ENCODE results near the gene ABCC1. TPM values are rescaled to one million over a fixed set of nuclear protein-coding genes. Genes with fewer than 3 reads are reported as not detected.
A peak's percentile ranks its signal among the peaks of the same experiment; 100 is the strongest.

Gene ABCC1
- total RNA-seq, 2 experiments from 2014 or later = 46.0 to 46.9 TPM

DNA sequence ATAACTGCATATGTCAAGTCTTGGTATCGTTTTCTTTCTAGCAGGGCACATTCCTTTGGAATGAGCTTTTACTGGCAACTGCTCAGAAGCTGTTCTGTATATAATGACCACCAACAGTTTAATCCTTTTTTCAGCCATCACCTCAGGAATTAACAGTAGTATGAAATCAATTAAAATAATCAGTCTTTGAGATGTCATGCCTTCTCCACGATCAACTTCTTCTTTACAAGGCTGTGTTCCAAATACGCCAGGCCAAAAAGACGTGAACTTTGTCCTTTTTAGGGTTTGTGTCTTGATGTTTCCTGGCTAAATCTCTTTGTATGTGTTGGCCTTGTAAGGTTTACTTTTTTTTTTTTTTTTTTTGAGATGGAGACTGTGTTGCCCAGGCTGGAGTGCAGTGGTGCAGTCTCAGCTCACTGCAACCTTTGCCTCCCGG is 54.9 kb downstream of the ABCC1 start:
- DNase-seq = no peak
- Mint-ChIP-seq H3K4me3 (no peak overlapping the region), H3K27me3 (ENCODE audit: low read depth) (no peaks in the 10 kb centered on the region), H3K9me3 (ENCODE audit: insufficient read depth) (peaks cover 13% of the 10 kb centered on the region), H3K4me1 (ENCODE audit: low read depth) (peaks cover 24% of the 10 kb centered on the region), H3K36me3 (ENCODE audit: low read depth) (peaks cover 35% of the 10 kb centered on the region), H3K27ac (no peak overlapping the region)
- POLR2A ChIA-PET = no interaction called here
- CTCF ChIA-PET = no interaction called here
- ATAC-seq = no peak

DNA sequence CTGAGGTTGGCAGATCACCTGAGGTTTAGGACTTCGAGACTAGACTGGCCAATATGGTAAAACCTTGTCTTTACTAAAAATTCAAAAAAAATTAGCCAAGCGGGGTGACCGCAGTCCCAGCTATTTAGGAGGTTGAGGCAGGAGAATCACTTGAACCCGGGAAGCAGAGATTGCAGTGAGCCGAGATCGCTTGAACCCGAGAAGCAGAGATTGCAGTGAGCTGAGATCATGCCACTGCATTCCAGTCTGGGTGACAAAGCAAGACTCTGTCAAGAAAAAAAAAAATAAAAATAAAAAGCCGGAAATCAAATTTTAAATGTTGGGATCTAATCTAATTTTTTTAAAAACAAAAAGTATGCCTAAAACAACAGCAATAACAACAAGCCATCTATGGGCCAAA is 56.3 kb downstream of the ABCC1 start:
- Mint-ChIP-seq H3K9me3 (ENCODE audit: insufficient read depth) (peaks cover 13% of the 10 kb centered on the region), H3K36me3 (ENCODE audit: low read depth) (peaks cover 47% of the 10 kb centered on the region), H3K27me3 (ENCODE audit: low read depth) (no peaks in the 10 kb centered on the region), H3K4me1 (ENCODE audit: low read depth) (peaks cover 24% of the 10 kb centered on the region), H3K27ac (no peak overlapping the region), H3K4me3 (no peak overlapping the region)
- ATAC-seq = no peak
- CTCF ChIA-PET = no interaction called here
- POLR2A ChIA-PET = no interaction called here
- DNase-seq = no peak

- ChIA-PET CTCF (no interaction called here), POLR2A (no interaction called here)
- Mint-ChIP-seq H3K27ac (peak overlapping the region; percentile 17), H3K36me3 (ENCODE audit: low read depth) (peaks cover 46% of the 10 kb centered on the region), H3K27me3 (ENCODE audit: low read depth) (no peaks in the 10 kb centered on the region), H3K9me3 (ENCODE audit: insufficient read depth) (peaks cover 13% of the 10 kb centered on the region), H3K4me3 (no peak overlapping the region), H3K4me1 (ENCODE audit: low read depth) (peaks cover 24% of the 10 kb centered on the region)
- DNase-seq (no peak), ATAC-seq (no peak)
These were observed 57.2 kb downstream of the ABCC1 start for GRCh38 chr16:16006650-16007049.

DNA sequence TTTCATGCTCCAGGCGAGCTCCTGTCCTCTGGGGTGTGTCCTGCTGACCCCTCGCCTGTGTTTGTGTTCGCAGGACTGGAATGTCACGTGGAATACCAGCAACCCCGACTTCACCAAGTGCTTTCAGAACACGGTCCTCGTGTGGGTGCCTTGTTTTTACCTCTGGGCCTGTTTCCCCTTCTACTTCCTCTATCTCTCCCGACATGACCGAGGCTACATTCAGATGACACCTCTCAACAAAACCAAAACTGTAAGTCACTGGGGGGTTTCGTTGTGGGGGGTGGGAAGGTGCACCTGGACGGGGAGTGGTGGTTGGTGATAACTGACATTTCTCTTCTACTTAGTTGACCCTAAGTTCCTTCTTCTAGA is 58.3 kb downstream of the ABCC1 start:
- no peak overlapping the region for H3K4me3 Mint-ChIP-seq
- peaks cover 13% of the 10 kb centered on the region for H3K9me3 Mint-ChIP-seq (ENCODE audit: insufficient read depth)
- ChIA-PET CTCF (no interaction called here), POLR2A (interaction anchor here (0.7 kb wide), 1 partner anchor 164 kb away, joined by 3 read pairs; no protein-coding TSS in a partner anchor)
- DNase-seq (no peak), ATAC-seq (no peak)
- H3K27me3 Mint-ChIP-seq (ENCODE audit: low read depth) = no peaks in the 10 kb centered on the region
- peaks cover 24% of the 10 kb centered on the region for H3K4me1 Mint-ChIP-seq (ENCODE audit: low read depth)
- H3K36me3 Mint-ChIP-seq (ENCODE audit: low read depth) = peaks cover 41% of the 10 kb centered on the region
- peak overlapping the region; percentile 74 for H3K27ac Mint-ChIP-seq

GRCh38 chr16:16008666-16009065 is 59.2 kb downstream of the ABCC1 start:
- no peak overlapping the region for H3K4me3 Mint-ChIP-seq
- H3K27me3 Mint-ChIP-seq (ENCODE audit: low read depth) = no peaks in the 10 kb centered on the region
- peaks cover 13% of the 10 kb centered on the region for H3K9me3 Mint-ChIP-seq (ENCODE audit: insufficient read depth)
- ChIA-PET POLR2A (interaction anchor here (1.1 kb wide), 1 partner anchor 120 kb away, joined by 4 read pairs; the partner anchor contains the start of gene CEP20), CTCF (interaction anchor here (0.7 kb wide), 1 partner anchor 54 kb away, joined by 3 read pairs; no protein-coding TSS in a partner anchor)
- H3K27ac Mint-ChIP-seq = no peak overlapping the region
- peaks cover 46% of the 10 kb centered on the region for H3K36me3 Mint-ChIP-seq (ENCODE audit: low read depth)
- H3K4me1 Mint-ChIP-seq (ENCODE audit: low read depth) = peaks cover 24% of the 10 kb centered on the region
- no peak for ATAC-seq
- no peak for DNase-seq

- DNase-seq (no peak), ATAC-seq (no peak)
- H3K4me3 Mint-ChIP-seq = no peak overlapping the region
- H3K4me1 Mint-ChIP-seq (ENCODE audit: low read depth) = peaks cover 24% of the 10 kb centered on the region
- H3K27me3 Mint-ChIP-seq (ENCODE audit: low read depth) = no peaks in the 10 kb centered on the region
- peak overlapping the region; percentile 18 for H3K27ac Mint-ChIP-seq
- H3K36me3 Mint-ChIP-seq (ENCODE audit: low read depth) = peaks cover 48% of the 10 kb centered on the region
- peaks cover 13% of the 10 kb centered on the region for H3K9me3 Mint-ChIP-seq (ENCODE audit: insufficient read depth)
- POLR2A ChIA-PET = interaction anchor here (1.1 kb wide), 1 partner anchor 121 kb away, joined by 4 read pairs; the partner anchor contains the start of gene CEP20
- CTCF ChIA-PET = no interaction called here
These were observed 60.0 kb downstream of the ABCC1 start for GRCh38 chr16:16009401-16009800.

GRCh38 chr16:16010194-16010593 is 60.8 kb downstream of the ABCC1 start:
- CTCF ChIA-PET = no interaction called here
- H3K36me3 Mint-ChIP-seq (ENCODE audit: low read depth) = peaks cover 50% of the 10 kb centered on the region
- no peak overlapping the region for H3K27ac Mint-ChIP-seq

DNA sequence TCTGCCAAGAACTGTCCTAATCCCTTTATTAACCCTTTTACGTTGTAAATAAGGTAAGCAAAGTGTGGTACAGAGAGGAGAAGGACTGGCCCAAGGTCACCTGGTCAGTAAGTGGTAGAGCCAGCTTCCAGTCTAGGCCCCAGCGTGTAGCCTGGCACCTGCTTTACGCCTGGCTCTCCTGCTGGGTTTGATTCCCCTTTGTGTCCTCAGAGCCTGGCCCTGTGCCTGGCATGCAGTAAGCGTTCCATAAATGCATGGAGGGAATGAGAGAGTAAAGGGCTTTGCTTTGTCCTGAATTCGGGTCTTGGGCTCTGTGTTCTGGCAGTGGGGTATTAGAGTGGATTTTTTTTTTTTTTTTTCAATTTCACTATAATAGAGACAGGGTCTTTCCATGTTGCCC is 62.7 kb downstream of the ABCC1 start:
- Mint-ChIP-seq H3K36me3 (ENCODE audit: low read depth) (peaks cover 51% of the 10 kb centered on the region), H3K4me3 (no peak overlapping the region), H3K4me1 (ENCODE audit: low read depth) (peaks cover 14% of the 10 kb centered on the region), H3K9me3 (ENCODE audit: insufficient read depth) (no peaks in the 10 kb centered on the region), H3K27ac (no peak overlapping the region), H3K27me3 (ENCODE audit: low read depth) (no peaks in the 10 kb centered on the region)
- ChIA-PET POLR2A (no interaction called here), CTCF (no interaction called here)
- no peak for DNase-seq
- no peak for ATAC-seq

More at GRCh38 chr16:16010194-16010593, 60.8 kb downstream of the ABCC1 start:
- ATAC-seq = no peak
- Mint-ChIP-seq H3K4me3 (no peak overlapping the region), H3K27me3 (ENCODE audit: low read depth) (no peaks in the 10 kb centered on the region), H3K4me1 (ENCODE audit: low read depth) (peaks cover 21% of the 10 kb centered on the region), H3K9me3 (ENCODE audit: insufficient read depth) (peaks cover 9% of the 10 kb centered on the region)
- POLR2A ChIA-PET = no interaction called here
- DNase-seq = no peak

- no peak overlapping the region for H3K27ac Mint-ChIP-seq
- POLR2A ChIA-PET = no interaction called here
These were observed 64.4 kb downstream of the ABCC1 start for GRCh38 chr16:16013812-16014211.

DNA sequence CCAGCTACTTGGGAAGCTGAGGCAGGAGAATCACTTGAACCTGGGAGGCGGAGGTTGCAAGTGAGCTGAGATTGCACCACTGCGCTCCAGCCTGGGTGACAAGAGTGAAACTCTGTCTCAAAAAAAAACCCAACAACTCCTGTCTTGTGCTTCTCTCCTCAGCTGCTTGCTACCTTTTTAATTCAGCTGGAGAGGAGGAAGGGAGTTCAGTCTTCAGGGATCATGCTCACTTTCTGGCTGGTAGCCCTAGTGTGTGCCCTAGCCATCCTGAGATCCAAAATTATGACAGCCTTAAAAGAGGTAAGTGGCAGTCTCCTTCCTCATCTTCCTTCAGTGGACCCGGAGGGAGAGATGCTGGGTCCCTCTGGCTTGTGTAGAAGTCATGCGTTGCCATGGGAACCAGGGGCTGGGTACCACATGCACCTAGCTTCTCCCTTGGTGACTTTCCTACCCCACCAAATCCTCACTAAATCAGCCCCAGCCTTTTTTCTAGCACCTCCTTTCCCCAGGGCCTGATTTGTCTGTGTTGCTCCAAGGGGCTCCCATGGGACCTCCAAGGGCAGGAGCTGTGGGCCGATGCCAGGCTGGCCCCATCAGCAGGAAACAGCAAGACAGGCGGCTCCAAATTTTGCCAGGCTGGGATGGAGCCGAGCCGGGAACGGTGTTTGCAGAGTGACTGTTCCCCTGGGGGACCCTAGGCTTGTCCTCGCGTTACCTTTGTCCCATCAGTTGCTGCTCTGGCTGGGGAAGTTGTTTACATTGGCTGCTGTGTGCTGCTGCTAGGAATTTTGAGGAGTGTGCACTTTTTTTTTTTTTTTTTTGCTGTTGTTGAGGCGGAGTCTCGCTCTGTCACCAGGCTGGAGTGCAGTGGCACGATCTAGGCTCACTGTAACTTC is 65.2 kb downstream of the ABCC1 start:
- ATAC-seq (no peak), DNase-seq (no peak)
- Mint-ChIP-seq H3K4me1 (ENCODE audit: low read depth) (peaks cover 12% of the 10 kb centered on the region), H3K4me3 (no peak overlapping the region), H3K9me3 (ENCODE audit: insufficient read depth) (no peaks in the 10 kb centered on the region), H3K27me3 (ENCODE audit: low read depth) (no peaks in the 10 kb centered on the region), H3K27ac (no peak overlapping the region), H3K36me3 (ENCODE audit: low read depth) (peaks cover 61% of the 10 kb centered on the region)
- ChIA-PET CTCF (no interaction called here), POLR2A (no interaction called here)

More at GRCh38 chr16:16013812-16014211, 64.4 kb downstream of the ABCC1 start:
- H3K9me3 Mint-ChIP-seq (ENCODE audit: insufficient read depth) = no peaks in the 10 kb centered on the region
- ATAC-seq (no peak), DNase-seq (no peak)
- no peak overlapping the region for H3K4me3 Mint-ChIP-seq
- CTCF ChIA-PET = no interaction called here
- H3K36me3 Mint-ChIP-seq (ENCODE audit: low read depth) = peaks cover 59% of the 10 kb centered on the region
- peaks cover 12% of the 10 kb centered on the region for H3K4me1 Mint-ChIP-seq (ENCODE audit: low read depth)
- no peaks in the 10 kb centered on the region for H3K27me3 Mint-ChIP-seq (ENCODE audit: low read depth)

DNA sequence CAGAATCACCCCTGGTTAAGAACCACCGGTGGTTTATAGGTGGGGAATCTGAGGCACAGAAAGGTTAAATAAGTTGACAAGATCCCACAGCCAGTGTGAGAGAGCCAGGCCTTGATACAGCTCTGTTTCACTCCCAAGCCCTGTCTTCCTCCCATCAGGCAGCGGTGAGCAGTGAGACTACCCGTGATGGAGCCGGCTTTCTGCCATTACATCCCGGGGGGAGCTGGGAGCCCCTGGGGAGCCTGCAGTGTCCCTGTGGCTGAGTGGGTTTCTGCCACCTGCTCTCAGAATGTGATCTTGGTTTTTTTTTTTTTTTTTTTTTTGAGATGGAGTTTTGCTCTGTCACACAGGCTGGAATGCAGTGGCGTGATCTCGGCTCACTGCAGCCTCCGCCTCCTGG is 66.4 kb downstream of the ABCC1 start:
- DNase-seq (no peak), ATAC-seq (no peak)
- Mint-ChIP-seq H3K27ac (no peak overlapping the region), H3K27me3 (ENCODE audit: low read depth) (no peaks in the 10 kb centered on the region), H3K9me3 (ENCODE audit: insufficient read depth) (no peaks in the 10 kb centered on the region), H3K4me1 (ENCODE audit: low read depth) (peaks cover 13% of the 10 kb centered on the region), H3K36me3 (ENCODE audit: low read depth) (peaks cover 62% of the 10 kb centered on the region), H3K4me3 (no peak overlapping the region)
- ChIA-PET POLR2A (no interaction called here), CTCF (no interaction called here)

GRCh38 chr16:16016388-16016964 is 67.1 kb downstream of the ABCC1 start:
- H3K9me3 Mint-ChIP-seq (ENCODE audit: insufficient read depth) = no peaks in the 10 kb centered on the region
- no peaks in the 10 kb centered on the region for H3K27me3 Mint-ChIP-seq (ENCODE audit: low read depth)
- ChIA-PET POLR2A (no interaction called here), CTCF (no interaction called here)
- ATAC-seq = no peak
- H3K4me3 Mint-ChIP-seq = no peak overlapping the region
- peaks cover 13% of the 10 kb centered on the region for H3K4me1 Mint-ChIP-seq (ENCODE audit: low read depth)
- no peak overlapping the region for H3K27ac Mint-ChIP-seq
- no peak for DNase-seq
- H3K36me3 Mint-ChIP-seq (ENCODE audit: low read depth) = peaks cover 61% of the 10 kb centered on the region
